GM19372 (cell line): ENCODE results near the gene ZFP69B.
"Not testable (repeated sequence)": the region's sequence is repeated elsewhere in the genome, so short reads cannot be mapped to it uniquely, and the experiment has no call there.

Experiments
- ATAC-seq: cut with Tn5 transposase; IDR thresholded peaks from one replicate; pipeline ENCODE4 v1.9.1; 2021; ENCODE audit warnings: mild to moderate bottlenecking, low read depth, moderate library complexity; ENCODE audit not compliant: unreplicated experiment

The ZFP69B gene

GRCh38 chr1:40435471-40435870 is 14.8 kb upstream of the ZFP69B start:
- ATAC-seq = no peak

- no peak for ATAC-seq
These were observed 14.4 kb upstream of the ZFP69B start for GRCh38 chr1:40435876-40436275.

GRCh38 chr1:40438391-40439015 is 11.8 kb upstream of the ZFP69B start:
- ATAC-seq = no peak

GRCh38 chr1:40439247-40439646 is 11.0 kb upstream of the ZFP69B start:
- no peak for ATAC-seq

- ATAC-seq = peak; percentile 38
These were observed 390 bp downstream of the ZFP69B start for GRCh38 chr1:40450495-40451237.

GRCh38 chr1:40451238-40451585 is 936 bp downstream of the ZFP69B start:
- no peak for ATAC-seq

GRCh38 chr1:40454873-40455272 is 4.6 kb downstream of the ZFP69B start:
- no peak for ATAC-seq

GRCh38 chr1:40462956-40463590 is 12.8 kb downstream of the ZFP69B start:
- no peak for ATAC-seq

GRCh38 chr1:40469327-40469726 is 19.1 kb downstream of the ZFP69B start:
- no peak for ATAC-seq

- ATAC-seq = no peak
These were observed 25.0 kb downstream of the ZFP69B start for GRCh38 chr1:40475268-40475667.

GRCh38 chr1:40476924-40477677 is 26.8 kb downstream of the ZFP69B start, which contains the start of gene ZFP69:
TSS of gene ZFP69 (plus strand) at chr1:40477290. CDS start at chr1:40479362, 2,072 bp downstream.
- no peak for ATAC-seq

- no peak for ATAC-seq
These were observed 27.4 kb downstream of the ZFP69B start for GRCh38 chr1:40477678-40478053.

- no peak for ATAC-seq
These were observed 28.0 kb downstream of the ZFP69B start for GRCh38 chr1:40478276-40478675.

- no peak for ATAC-seq
These were observed 28.9 kb downstream of the ZFP69B start for GRCh38 chr1:40479156-40479555.

GRCh38 chr1:40495315-40495903 is 45.1 kb downstream of the ZFP69B start:
- no peak for ATAC-seq

GRCh38 chr1:40502651-40503050 is 52.4 kb downstream of the ZFP69B start:
- ATAC-seq = not testable (repeated sequence)

GRCh38 chr1:40507973-40508372 is 57.7 kb downstream of the ZFP69B start:
- no peak for ATAC-seq

GRCh38 chr1:40508375-40509341 is 58.4 kb downstream of the ZFP69B start, which contains the start of gene EXO5:
TSS of gene EXO5 (plus strand) at chr1:40508767. CDS start at chr1:40514545, 5,778 bp downstream.
- no peak for ATAC-seq
